ENCODE measurements around the gene GJB4.

GJB4 gene

DNA sequence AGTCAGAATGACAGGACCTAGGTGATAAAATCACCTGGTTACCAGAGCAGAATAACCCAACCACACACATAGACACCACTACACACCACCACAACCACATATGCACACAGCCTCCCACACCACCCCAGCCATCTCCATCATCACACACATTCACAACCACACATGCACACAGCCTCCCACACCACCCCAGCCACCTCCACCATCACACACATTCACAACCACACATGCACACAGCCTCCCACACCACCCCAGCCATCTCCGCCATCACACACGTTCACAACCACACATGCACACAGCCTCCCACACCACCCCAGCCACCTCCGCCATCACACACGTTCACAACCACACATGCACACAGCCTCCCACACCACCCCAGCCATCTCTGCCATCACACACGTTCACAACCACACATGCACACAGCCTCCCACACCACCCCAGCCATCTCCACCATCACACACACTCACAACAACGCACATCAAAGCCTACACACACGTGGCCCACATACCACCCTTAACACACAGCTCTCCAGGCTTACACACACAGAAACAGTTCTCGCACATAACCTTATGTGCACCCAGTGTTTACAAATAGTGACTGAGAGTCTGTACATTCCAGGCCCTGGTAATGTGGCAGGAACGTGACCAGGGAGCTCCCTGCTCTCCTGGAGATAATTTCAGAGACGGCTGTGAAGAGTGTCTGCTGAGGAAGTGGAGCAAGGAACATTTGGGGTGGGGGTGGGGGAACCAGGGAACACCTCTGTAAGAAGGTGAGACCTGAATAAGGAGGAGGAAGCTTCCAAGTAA is 18.2 kb downstream of the GJB4 start:
- Histone ChIP-seq H3K27me3 (ENCODE audit: insufficient read depth, poor library complexity, severe bottlenecking) (peaks cover 20% of the 10 kb centered on the region), H3K27ac (replicated peaks) (no peak overlapping the region), H3K4me3 (replicated peaks; ENCODE audit: insufficient read depth, low read length) (no peak overlapping the region)
- TF ChIP-seq GABPA (IDR thresholded peaks at IDR 0.05; ENCODE audit: low read depth) (no peak), SPI1 (IDR thresholded peaks at IDR 0.05; ENCODE audit: borderline replicate concordance, low read depth) (no peak)
- TF ChIP-seq, protein P1, sequence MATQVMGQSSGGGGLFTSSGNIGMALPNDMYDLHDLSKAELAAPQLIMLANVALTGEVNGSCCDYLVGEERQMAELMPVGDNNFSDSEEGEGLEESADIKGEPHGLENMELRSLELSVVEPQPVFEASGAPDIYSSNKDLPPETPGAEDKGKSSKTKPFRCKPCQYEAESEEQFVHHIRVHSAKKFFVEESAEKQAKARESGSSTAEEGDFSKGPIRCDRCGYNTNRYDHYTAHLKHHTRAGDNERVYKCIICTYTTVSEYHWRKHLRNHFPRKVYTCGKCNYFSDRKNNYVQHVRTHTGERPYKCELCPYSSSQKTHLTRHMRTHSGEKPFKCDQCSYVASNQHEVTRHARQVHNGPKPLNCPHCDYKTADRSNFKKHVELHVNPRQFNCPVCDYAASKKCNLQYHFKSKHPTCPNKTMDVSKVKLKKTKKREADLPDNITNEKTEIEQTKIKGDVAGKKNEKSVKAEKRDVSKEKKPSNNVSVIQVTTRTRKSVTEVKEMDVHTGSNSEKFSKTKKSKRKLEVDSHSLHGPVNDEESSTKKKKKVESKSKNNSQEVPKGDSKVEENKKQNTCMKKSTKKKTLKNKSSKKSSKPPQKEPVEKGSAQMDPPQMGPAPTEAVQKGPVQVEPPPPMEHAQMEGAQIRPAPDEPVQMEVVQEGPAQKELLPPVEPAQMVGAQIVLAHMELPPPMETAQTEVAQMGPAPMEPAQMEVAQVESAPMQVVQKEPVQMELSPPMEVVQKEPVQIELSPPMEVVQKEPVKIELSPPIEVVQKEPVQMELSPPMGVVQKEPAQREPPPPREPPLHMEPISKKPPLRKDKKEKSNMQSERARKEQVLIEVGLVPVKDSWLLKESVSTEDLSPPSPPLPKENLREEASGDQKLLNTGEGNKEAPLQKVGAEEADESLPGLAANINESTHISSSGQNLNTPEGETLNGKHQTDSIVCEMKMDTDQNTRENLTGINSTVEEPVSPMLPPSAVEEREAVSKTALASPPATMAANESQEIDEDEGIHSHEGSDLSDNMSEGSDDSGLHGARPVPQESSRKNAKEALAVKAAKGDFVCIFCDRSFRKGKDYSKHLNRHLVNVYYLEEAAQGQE (IDR thresholded peaks at IDR 0.05; ENCODE audit: insufficient replicate concordance, low read depth), result no peak
- TF ChIP-seq, protein P2, sequence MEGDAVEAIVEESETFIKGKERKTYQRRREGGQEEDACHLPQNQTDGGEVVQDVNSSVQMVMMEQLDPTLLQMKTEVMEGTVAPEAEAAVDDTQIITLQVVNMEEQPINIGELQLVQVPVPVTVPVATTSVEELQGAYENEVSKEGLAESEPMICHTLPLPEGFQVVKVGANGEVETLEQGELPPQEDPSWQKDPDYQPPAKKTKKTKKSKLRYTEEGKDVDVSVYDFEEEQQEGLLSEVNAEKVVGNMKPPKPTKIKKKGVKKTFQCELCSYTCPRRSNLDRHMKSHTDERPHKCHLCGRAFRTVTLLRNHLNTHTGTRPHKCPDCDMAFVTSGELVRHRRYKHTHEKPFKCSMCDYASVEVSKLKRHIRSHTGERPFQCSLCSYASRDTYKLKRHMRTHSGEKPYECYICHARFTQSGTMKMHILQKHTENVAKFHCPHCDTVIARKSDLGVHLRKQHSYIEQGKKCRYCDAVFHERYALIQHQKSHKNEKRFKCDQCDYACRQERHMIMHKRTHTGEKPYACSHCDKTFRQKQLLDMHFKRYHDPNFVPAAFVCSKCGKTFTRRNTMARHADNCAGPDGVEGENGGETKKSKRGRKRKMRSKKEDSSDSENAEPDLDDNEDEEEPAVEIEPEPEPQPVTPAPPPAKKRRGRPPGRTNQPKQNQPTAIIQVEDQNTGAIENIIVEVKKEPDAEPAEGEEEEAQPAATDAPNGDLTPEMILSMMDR (IDR thresholded peaks at IDR 0.05; ENCODE audit: insufficient read depth, low read length), result no peak
- DNase-seq (ENCODE audit: low read depth in 1 of 2, low spot score in 1 of 2), result no peak

DNA sequence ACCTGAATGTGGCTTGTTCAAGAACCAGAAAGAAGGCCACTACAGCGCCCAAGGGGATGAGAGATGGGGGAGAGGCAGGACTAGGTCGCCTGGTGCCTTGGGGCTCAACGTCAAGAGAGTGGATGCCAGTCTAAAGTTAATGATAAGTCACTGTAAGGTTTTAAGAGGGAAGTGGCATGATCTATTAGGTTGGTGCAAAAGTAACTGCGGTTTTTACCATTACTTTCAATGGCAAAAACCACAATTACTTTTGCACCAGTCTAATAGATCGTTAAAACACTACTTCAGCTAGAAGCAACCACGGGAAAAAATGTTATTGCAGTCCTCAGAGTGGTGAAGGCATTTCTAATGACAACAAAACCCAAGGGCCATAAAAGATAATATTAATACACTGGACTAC is 18.8 kb downstream of the GJB4 start:
- no peak overlapping the region for H3K4me3 ChIP-seq (replicated peaks; ENCODE audit: insufficient read depth, low read length)
- DNase-seq (ENCODE audit: low read depth in 1 of 2, low spot score in 1 of 2), result no peak
- peaks cover 22% of the 10 kb centered on the region for H3K27me3 ChIP-seq (ENCODE audit: insufficient read depth, poor library complexity, severe bottlenecking)
- TF ChIP-seq SPI1 (IDR thresholded peaks at IDR 0.05; ENCODE audit: borderline replicate concordance, low read depth), result no peak
- TF ChIP-seq, protein P2 (IDR thresholded peaks at IDR 0.05; ENCODE audit: insufficient read depth, low read length), result no peak
- TF ChIP-seq, protein P1 (IDR thresholded peaks at IDR 0.05; ENCODE audit: insufficient replicate concordance, low read depth), result no peak
- no peak for TF ChIP-seq GABPA (IDR thresholded peaks at IDR 0.05; ENCODE audit: low read depth)
- no peak for TF ChIP-seq POLR2AphosphoS5 (IDR thresholded peaks at IDR 0.05; ENCODE audit: low read depth)
- H3K27ac ChIP-seq (replicated peaks), result no peak overlapping the region

DNA sequence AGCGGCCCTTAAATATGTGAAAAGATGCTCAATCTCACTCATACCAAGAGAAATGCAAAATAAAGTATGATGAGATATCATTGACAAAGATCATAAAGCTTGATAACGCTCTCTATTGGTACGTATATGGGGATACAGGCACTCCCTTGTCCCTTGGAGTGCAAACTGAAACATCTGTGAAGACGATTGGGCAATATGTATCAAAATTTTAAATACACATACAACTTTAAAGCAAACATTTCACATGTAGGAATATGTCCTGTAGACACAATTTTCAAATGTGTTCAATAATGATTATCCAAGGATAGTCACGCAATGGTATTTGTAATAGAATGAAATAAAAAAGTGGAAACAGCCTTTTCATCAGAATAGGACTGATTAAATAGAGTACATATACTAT is 19.5 kb downstream of the GJB4 start:
- no peak overlapping the region for H3K27ac ChIP-seq (replicated peaks)
- TF ChIP-seq GABPA (IDR thresholded peaks at IDR 0.05; ENCODE audit: low read depth) (no peak), POLR2AphosphoS5 (IDR thresholded peaks at IDR 0.05; ENCODE audit: low read depth) (no peak), SPI1 (IDR thresholded peaks at IDR 0.05; ENCODE audit: borderline replicate concordance, low read depth) (no peak)
- TF ChIP-seq, protein P2 (IDR thresholded peaks at IDR 0.05; ENCODE audit: insufficient read depth, low read length), result no peak
- TF ChIP-seq, protein P1 (IDR thresholded peaks at IDR 0.05; ENCODE audit: insufficient replicate concordance, low read depth), result no peak
- no peak for DNase-seq (ENCODE audit: low read depth in 1 of 2, low spot score in 1 of 2)
- no peak overlapping the region for H3K4me3 ChIP-seq (replicated peaks; ENCODE audit: insufficient read depth, low read length)
- H3K27me3 ChIP-seq (ENCODE audit: insufficient read depth, poor library complexity, severe bottlenecking), result peaks cover 22% of the 10 kb centered on the region
